HG02938 (cell line): Measurements from ENCODE around the gene PPP4R1.

Experiments used
- ATAC-seq: cut with Tn5 transposase; IDR thresholded peaks from one replicate; pipeline ENCODE4 v1.9.1; 2021; ENCODE audit warnings: mild to moderate bottlenecking, moderate library complexity; ENCODE audit not compliant: unreplicated experiment

Gene PPP4R1

DNA sequence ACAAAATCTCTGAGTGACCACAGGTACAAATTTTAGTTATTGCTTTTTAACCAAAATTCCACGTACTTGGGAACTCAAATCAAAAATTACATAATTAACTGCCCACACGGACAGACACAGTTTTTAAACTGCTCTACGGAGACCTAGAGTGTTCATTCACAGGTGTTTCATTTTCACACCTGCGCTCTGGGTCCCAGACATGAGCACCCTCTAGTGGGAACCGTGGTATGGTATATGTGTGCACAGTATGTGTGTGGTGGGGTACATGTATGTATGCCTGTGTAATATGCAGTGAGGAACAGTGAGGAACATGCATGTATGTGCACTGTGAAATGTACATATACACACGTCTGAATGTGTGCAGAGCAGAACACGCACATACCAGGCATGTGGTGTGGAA is 65.0 kb downstream of the PPP4R1 start:
- ATAC-seq, result no peak

DNA sequence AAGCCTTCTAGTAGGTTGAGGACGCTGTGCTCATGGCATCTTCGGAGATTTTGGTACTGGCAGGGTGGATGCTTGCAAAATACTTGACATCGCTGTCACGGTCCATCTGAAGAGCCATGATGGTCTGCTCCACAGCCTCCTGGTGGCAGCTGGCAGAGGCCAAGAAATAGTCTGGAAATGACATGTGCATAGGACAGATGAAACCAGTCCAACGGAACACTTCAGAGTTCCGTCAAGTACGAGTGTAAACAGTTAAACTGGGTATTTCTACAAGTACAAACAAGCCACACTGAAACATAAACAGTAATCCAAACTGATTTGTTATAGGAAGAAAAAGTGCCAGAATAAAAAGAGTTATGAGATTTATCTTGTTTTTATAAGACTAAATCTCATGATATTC is 66.6 kb downstream of the PPP4R1 start:
- no peak for ATAC-seq

- ATAC-seq, result no peak
Observed at GRCh38 chr18:9546468-9546867, 67.9 kb downstream of the PPP4R1 start.

GRCh38 chr18:9545029-9545428 is 69.3 kb downstream of the PPP4R1 start:
- ATAC-seq, result no peak

GRCh38 chr18:9542924-9543323 is 71.4 kb downstream of the PPP4R1 start:
- no peak for ATAC-seq

- no peak for ATAC-seq
Observed at GRCh38 chr18:9539938-9540337, 74.4 kb downstream of the PPP4R1 start.

- no peak for ATAC-seq
Observed at GRCh38 chr18:9539283-9539682, 75.1 kb downstream of the PPP4R1 start.

GRCh38 chr18:9537677-9538076 is 76.7 kb downstream of the PPP4R1 start:
- ATAC-seq, result no peak

DNA sequence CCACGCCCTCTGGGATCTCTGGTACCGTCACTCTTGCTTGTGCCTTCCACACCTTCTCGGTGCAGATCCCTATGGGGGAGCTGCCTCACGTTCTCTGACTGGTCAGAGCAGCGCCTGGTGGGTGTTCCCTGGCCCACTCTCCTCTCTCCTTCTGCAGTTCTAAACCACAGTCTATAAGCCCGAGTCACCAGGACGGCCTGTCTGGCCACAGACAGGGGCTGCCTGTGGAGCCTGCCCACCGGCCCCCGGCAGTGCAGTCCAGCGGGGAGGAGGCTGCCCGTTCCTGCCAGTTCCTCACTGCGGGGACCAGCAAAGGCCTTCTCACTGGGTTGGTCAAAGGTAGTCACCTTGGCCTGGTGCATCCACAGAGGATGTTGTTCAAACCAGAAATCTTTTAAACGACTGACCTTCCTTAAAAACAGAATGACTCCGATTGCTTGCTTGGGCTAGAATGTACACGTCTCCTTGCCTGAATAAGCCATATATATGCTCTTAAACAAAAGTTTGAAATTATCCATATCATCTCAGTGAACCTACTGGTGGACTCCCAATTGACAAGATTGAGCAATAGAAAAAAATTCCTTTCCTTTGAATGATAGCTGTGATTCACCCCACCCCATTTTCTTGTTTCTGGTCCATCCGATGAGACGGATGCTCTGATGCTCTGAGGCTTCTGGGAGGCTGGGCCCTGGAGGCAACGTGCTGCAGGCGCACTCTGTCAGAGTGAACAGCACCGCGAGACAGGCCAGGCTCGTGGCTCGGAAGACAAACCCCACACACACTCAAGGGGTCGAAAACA is 77.8 kb downstream of the PPP4R1 start:
- no peak for ATAC-seq

DNA sequence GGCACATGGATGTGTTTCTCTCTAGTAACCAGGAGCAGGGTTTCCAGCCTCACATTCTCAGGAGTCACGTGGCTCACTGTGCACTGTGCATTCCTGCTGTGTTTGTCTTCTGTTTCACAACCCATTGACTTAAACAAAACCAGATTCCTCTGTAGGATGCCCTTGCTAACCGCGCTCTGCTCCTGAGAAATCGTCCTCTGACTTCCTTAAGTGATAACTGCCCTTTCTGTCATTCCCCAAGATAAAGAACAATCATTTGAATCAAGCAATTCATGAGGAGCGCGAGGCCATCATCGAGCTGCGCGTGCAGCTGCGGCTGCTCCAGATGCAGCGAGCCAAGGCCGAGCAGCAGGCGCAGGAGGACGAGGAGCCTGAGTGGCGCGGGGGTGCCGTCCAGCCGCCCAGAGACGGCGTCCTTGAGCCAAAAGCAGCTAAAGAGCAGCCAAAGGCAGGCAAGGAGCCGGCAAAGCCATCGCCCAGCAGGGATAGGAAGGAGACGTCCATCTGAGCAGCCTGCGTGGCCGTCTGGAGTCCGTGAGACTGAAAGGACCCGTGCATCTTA is 78.8 kb downstream of the PPP4R1 start:
- ATAC-seq, result no peak

DNA sequence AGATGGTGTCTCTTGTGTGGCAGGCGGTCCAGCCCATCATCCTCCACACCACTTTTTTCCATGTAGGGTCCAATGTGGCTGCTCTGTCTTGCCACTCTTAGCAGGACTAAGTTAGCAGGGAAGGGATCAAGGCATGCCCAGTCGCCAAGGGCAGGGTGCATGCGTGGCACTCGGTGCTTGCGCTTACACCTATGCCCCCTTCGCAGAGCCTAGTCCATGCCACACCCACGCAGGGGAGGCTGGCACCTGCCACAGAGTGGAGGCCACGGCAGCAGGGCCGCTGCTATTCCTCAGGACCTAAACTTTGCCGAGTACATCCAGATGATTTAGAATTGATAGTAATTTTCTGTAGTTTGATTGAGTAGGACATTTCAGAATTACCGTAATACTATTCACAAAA is 79.5 kb downstream of the PPP4R1 start:
- ATAC-seq, result no peak

DNA sequence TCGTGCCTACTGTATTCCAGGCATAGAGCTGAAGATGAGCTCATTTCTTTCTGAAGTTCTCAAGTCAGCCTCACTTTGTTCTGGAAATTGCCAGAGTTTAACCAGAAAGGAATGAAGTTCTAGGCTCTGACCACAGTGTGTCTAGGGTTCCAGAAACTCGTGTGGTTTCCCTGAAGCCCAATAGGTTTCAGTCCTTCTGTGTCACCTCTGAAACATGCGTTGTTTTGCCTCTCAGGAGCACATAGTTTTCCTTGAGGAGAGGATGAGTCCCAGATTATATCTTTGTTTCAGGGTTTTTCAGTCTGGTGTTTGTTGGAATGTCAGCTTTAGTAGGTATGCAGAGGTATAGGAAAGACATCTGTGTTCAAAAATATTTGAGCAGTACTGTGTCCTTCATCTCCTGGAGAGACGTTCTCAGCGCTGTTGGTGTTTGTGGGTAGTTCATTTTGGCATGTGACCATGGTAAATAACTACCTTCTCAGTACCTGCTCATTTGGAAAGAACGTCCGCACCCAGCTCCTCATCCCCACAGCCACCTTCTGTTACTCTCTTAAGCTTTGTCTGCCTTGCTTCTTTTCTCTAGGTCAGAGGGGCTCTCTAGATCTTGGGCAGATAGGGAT is 82.5 kb downstream of the PPP4R1 start:
- ATAC-seq, result no peak

GRCh38 chr18:9530226-9531009 is 83.9 kb downstream of the PPP4R1 start:
- ATAC-seq, result no peak

GRCh38 chr18:9526458-9526857 is 87.9 kb downstream of the PPP4R1 start:
- ATAC-seq, result no peak

GRCh38 chr18:9522952-9523351 is 91.4 kb downstream of the PPP4R1 start:
- no peak for ATAC-seq

DNA sequence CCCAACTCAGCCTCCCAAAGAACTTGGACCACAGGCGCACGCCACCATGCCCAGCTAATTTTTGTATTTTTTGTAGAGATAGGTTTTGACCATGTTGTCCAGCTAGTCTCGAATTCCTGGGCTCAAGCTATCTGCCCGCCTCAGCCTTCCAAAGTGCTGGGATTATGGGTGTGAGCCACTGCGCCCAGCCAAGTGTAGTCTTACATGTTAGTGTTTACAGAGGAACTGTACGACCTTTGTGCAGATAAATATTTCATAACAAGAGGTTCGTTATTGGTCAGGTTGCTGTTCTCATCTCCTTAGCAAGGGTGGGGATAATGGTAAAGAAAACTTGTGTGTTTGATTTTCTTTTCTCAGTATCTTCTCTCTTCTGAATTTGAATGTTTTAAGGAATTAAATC is 92.6 kb downstream of the PPP4R1 start:
- ATAC-seq, result no peak

GRCh38 chr18:9520666-9521065 is 93.7 kb downstream of the PPP4R1 start:
- no peak for ATAC-seq

GRCh38 chr18:9519399-9519798 is 95.0 kb downstream of the PPP4R1 start:
- no peak for ATAC-seq

DNA sequence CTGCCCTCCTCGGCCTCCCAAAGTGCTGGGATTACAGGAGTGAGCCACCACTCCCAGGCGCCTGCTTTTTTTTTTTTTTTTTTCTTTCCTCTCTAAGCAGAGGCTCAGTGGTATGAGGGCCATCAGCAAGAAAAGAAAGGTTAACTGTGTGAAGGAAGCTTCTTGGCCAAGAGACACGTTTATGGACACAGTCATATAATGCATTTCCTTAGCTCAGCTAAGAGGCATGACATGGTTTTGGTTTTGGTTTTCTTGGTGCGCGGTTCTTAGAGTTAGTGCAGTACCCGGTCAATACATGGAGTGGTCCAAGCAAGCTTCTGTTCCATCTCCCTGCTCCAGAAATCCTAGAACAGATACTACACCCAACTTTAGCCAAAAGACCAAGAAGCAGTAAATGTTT is 96.5 kb downstream of the PPP4R1 start:
- ATAC-seq, result no peak

- no peak for ATAC-seq
Observed at GRCh38 chr18:9516437-9517064, 97.8 kb downstream of the PPP4R1 start.

DNA sequence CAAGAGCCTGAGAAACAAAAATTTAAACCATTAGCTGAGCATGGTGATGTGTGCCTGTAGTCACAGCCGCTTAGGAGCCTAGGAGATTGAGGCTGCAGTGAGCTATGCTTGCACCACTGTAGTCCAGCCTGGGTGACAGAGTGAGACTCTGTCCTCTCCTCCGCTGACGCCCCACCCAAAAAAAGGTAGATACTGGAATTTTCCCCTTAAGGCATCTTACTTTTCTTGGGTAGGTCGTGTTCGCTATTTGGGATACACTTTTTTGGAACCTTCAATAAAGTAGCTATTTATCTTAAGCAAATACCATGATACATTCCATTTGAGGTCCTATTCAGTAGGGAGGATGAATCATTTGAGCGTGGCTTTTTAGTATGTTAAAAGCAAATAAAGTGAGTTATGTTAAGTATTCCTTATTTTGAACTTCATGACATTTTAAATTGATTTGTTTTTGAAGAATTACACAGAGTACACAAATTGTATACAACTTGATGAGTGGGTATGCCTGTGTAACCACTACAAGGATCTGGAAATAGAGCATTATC is 100.3 kb downstream of the PPP4R1 start:
- no peak for ATAC-seq
